ENCODE measurements around the gene BCAM. TPM values are rescaled to one million over a fixed set of nuclear protein-coding genes. Genes with fewer than 3 reads are reported as not detected.

BCAM gene
- total RNA-seq, 1 experiment from 2014 or later: 73.0 TPM

DNA sequence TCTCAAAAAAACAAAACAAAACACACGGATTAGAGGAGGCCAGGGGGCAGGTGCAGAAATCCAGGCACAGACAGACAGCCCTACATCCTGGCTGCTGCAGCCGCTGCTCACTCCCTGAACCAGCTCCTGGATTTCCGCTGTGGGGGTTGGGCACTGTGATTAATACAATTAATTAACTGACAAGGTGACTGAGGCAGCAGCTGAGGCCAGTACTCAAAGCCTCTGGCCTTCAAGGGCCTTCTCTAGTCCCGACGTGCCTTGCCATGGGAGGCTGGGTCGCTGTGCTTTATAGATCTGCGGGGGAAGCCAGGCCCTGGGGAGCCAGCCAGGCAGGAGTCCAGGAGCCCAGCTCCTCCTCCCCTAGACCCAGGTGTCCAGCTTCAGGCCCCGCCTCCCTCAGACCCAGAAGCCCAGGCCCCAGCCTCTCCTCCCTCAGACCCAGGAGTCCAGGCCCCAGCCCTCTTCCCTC lies 41.8 kb downstream of the BCAM start:
- H3K23ac ChIP-seq (ENCODE audit: insufficient read length, low read depth, low read length): no peak overlapping the region
- no peak overlapping the region for H2BK5ac ChIP-seq (ENCODE audit: insufficient read length, low read length)
- no peak overlapping the region for H2AK5ac ChIP-seq (ENCODE audit: insufficient read length, low read length)
- no peak overlapping the region for H3K56ac ChIP-seq (ENCODE audit: insufficient read length, low read depth, low read length)
- Mint-ChIP-seq H3K27me3 (ENCODE audit: low read depth) (no peaks in the 10 kb centered on the region), H3K4me1 (peaks cover 26 to 41% of the 10 kb centered on the region in 2 experiments), H3K27ac (peak overlapping the region in 1 of 3 experiments; percentile 74; a peak in 2 of 7 replicates), H3K4me3 (peak overlapping the region in 1 of 2 experiments; percentile 96; a peak in 2 of 5 replicates), H3K9me3 (peaks cover 0 to 8% of the 10 kb centered on the region in 2 experiments; a peak in 3 of 5 replicates), H3K36me3 (ENCODE audit: insufficient read depth in 1 of 3, low read depth in 3 of 3) (peaks cover 12 to 42% (median 32%) of the 10 kb centered on the region in 3 experiments)
- H2BK20ac ChIP-seq (ENCODE audit: low read depth, low read length, poor library complexity, severe bottlenecking): no peak overlapping the region
- H3K4ac ChIP-seq (ENCODE audit: low read depth, low read length): no peak overlapping the region
- H3K9ac ChIP-seq (ENCODE audit: extremely low read depth, insufficient read length, low read length): no peak overlapping the region
- H3K4me2 ChIP-seq (ENCODE audit: insufficient read depth, insufficient read length, low read length): no peak overlapping the region
- H4K91ac ChIP-seq (ENCODE audit: insufficient read length, low read depth, low read length): no peak overlapping the region
- no peak overlapping the region for H2BK12ac ChIP-seq (ENCODE audit: insufficient read length, low read depth, low read length)
- no peak overlapping the region for H3K14ac ChIP-seq (ENCODE audit: insufficient read depth, low read length)
- DNase-seq: no peak
- H3K9me3 ChIP-seq (ENCODE audit: control insufficient read depth, low read depth, low read length): no peaks in the 10 kb centered on the region
- no peaks in the 10 kb centered on the region for H3K27me3 ChIP-seq (ENCODE audit: insufficient read depth, low read length)
- H3K4me1 ChIP-seq (ENCODE audit: insufficient read depth, low read length): peaks cover 5% of the 10 kb centered on the region; the same call in 1 of the 2 replicates
- H3K27ac ChIP-seq (ENCODE audit: insufficient read length, low read depth, low read length): no peak overlapping the region
- H4K5ac ChIP-seq (ENCODE audit: insufficient read length, low read depth, low read length): no peak overlapping the region
- H4K20me1 ChIP-seq (ENCODE audit: control insufficient read depth, insufficient read depth, insufficient read length): no peaks in the 10 kb centered on the region
- H2AFZ ChIP-seq (ENCODE audit: low read length): no peak overlapping the region
- peaks cover 14% of the 10 kb centered on the region for H3K79me1 ChIP-seq (ENCODE audit: insufficient read depth, low read depth, low read length, poor library complexity, severe bottlenecking)
- WGBS (ENCODE audit: extremely low coverage, insufficient read length, low lambda C conversion rate): no CpG with 5 or more reads among the region's 8 CpGs
- TF ChIP-seq, protein P1, sequence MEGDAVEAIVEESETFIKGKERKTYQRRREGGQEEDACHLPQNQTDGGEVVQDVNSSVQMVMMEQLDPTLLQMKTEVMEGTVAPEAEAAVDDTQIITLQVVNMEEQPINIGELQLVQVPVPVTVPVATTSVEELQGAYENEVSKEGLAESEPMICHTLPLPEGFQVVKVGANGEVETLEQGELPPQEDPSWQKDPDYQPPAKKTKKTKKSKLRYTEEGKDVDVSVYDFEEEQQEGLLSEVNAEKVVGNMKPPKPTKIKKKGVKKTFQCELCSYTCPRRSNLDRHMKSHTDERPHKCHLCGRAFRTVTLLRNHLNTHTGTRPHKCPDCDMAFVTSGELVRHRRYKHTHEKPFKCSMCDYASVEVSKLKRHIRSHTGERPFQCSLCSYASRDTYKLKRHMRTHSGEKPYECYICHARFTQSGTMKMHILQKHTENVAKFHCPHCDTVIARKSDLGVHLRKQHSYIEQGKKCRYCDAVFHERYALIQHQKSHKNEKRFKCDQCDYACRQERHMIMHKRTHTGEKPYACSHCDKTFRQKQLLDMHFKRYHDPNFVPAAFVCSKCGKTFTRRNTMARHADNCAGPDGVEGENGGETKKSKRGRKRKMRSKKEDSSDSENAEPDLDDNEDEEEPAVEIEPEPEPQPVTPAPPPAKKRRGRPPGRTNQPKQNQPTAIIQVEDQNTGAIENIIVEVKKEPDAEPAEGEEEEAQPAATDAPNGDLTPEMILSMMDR (conservative IDR thresholded peaks at IDR 0.05): no peak
- H3K79me2 ChIP-seq (ENCODE audit: insufficient read depth, low read length): peaks cover 38% of the 10 kb centered on the region; the same call in 1 of the 2 replicates
- H4K8ac ChIP-seq (replicated peaks; ENCODE audit: insufficient read length, low read depth, low read length): no peak overlapping the region
- H2BK15ac ChIP-seq (ENCODE audit: low read depth, low read length): no peak overlapping the region
- peaks cover 20% of the 10 kb centered on the region for H3K23me2 ChIP-seq (ENCODE audit: insufficient read length, low read depth, low read length, poor library complexity, severe bottlenecking)
- no peak overlapping the region for H3K18ac ChIP-seq (ENCODE audit: insufficient read length, low read depth, low read length)
- no peak overlapping the region for H2BK120ac ChIP-seq (ENCODE audit: low read depth, low read length, poor library complexity, severe bottlenecking)
- H3T11ph ChIP-seq (ENCODE audit: low read length): no peak overlapping the region

Measured in H9 (cell line).